Measurements from ENCODE around the gene HYDIN.
"Not testable (repeated sequence)": the region's sequence is repeated elsewhere in the genome, so short reads cannot be mapped to it uniquely, and the experiment has no call there.

HYDIN gene

GRCh38 chr16:71105881-71106280 is 124.6 kb downstream of the HYDIN start:
- DNase-seq (ENCODE audit: low read depth in 2 of 2) = not testable (repeated sequence)

GRCh38 chr16:71083573-71083972 is 146.9 kb downstream of the HYDIN start:
- H3K4me3 ChIP-seq (replicated peaks in 1 of 2; ENCODE audit: low read depth in 2 of 2, low read length in 2 of 2); DNase-seq (ENCODE audit: low read depth in 2 of 2): not testable (repeated sequence)

More at GRCh38 chr16:71105881-71106280, 124.6 kb downstream of the HYDIN start:
- not testable (repeated sequence) for H3K4me3 ChIP-seq (replicated peaks in 1 of 2; ENCODE audit: low read depth in 2 of 2, low read length in 2 of 2)

GRCh38 chr16:71080777-71081176 is 149.7 kb downstream of the HYDIN start:
- H3K4me3 ChIP-seq (replicated peaks in 1 of 2; ENCODE audit: low read depth in 2 of 2, low read length in 2 of 2); DNase-seq (ENCODE audit: low read depth in 2 of 2): not testable (repeated sequence)

GRCh38 chr16:71080262-71080661 is 150.3 kb downstream of the HYDIN start:
- H3K4me3 ChIP-seq (replicated peaks in 1 of 2; ENCODE audit: low read depth in 2 of 2, low read length in 2 of 2); DNase-seq (ENCODE audit: low read depth in 2 of 2): not testable (repeated sequence)

- H3K4me3 ChIP-seq (replicated peaks in 1 of 2; ENCODE audit: low read depth in 2 of 2, low read length in 2 of 2); DNase-seq (ENCODE audit: low read depth in 2 of 2): not testable (repeated sequence)
Observed at GRCh38 chr16:71070651-71071050, 159.9 kb downstream of the HYDIN start.

- not testable (repeated sequence) for DNase-seq (ENCODE audit: low read depth in 2 of 2); H3K4me3 ChIP-seq (replicated peaks in 1 of 2; ENCODE audit: low read depth in 2 of 2, low read length in 2 of 2)
Observed at GRCh38 chr16:71069842-71070241, 160.7 kb downstream of the HYDIN start.

- DNase-seq (ENCODE audit: low read depth in 2 of 2); H3K4me3 ChIP-seq (replicated peaks in 1 of 2; ENCODE audit: low read depth in 2 of 2, low read length in 2 of 2): not testable (repeated sequence)
Observed at GRCh38 chr16:71053897-71054609, 176.5 kb downstream of the HYDIN start.

GRCh38 chr16:71050307-71050706 is 180.2 kb downstream of the HYDIN start:
- not testable (repeated sequence) for H3K4me3 ChIP-seq (replicated peaks in 1 of 2; ENCODE audit: low read depth in 2 of 2, low read length in 2 of 2); DNase-seq (ENCODE audit: low read depth in 2 of 2)

- not testable (repeated sequence) for H3K4me3 ChIP-seq (replicated peaks in 1 of 2; ENCODE audit: low read depth in 2 of 2, low read length in 2 of 2); DNase-seq (ENCODE audit: low read depth in 2 of 2)
Observed at GRCh38 chr16:71039368-71040111, 191.0 kb downstream of the HYDIN start.

GRCh38 chr16:71038421-71038820 is 192.1 kb downstream of the HYDIN start:
- H3K4me3 ChIP-seq (replicated peaks in 1 of 2; ENCODE audit: low read depth in 2 of 2, low read length in 2 of 2); DNase-seq (ENCODE audit: low read depth in 2 of 2): not testable (repeated sequence)

GRCh38 chr16:71037987-71038386 is 192.5 kb downstream of the HYDIN start:
- H3K4me3 ChIP-seq (replicated peaks in 1 of 2; ENCODE audit: low read depth in 2 of 2, low read length in 2 of 2); DNase-seq (ENCODE audit: low read depth in 2 of 2): not testable (repeated sequence)

- not testable (repeated sequence) for DNase-seq (ENCODE audit: low read depth in 2 of 2); H3K4me3 ChIP-seq (replicated peaks in 1 of 2; ENCODE audit: low read depth in 2 of 2, low read length in 2 of 2)
Observed at GRCh38 chr16:71028032-71028727, 202.3 kb downstream of the HYDIN start.

GRCh38 chr16:71027511-71027910 is 203.0 kb downstream of the HYDIN start:
- not testable (repeated sequence) for H3K4me3 ChIP-seq (replicated peaks in 1 of 2; ENCODE audit: low read depth in 2 of 2, low read length in 2 of 2); DNase-seq (ENCODE audit: low read depth in 2 of 2)

- not testable (repeated sequence) for DNase-seq (ENCODE audit: low read depth in 2 of 2)
Observed at GRCh38 chr16:71023851-71024439, 206.6 kb downstream of the HYDIN start.

GRCh38 chr16:71021961-71022537 is 208.5 kb downstream of the HYDIN start:
- DNase-seq (ENCODE audit: low read depth in 2 of 2); H3K4me3 ChIP-seq (replicated peaks in 1 of 2; ENCODE audit: low read depth in 2 of 2, low read length in 2 of 2): not testable (repeated sequence)

More at GRCh38 chr16:71023851-71024439, 206.6 kb downstream of the HYDIN start:
- H3K4me3 ChIP-seq (replicated peaks in 1 of 2; ENCODE audit: low read depth in 2 of 2, low read length in 2 of 2) = not testable (repeated sequence)

GRCh38 chr16:71019067-71019682 is 211.3 kb downstream of the HYDIN start:
- not testable (repeated sequence) for DNase-seq (ENCODE audit: low read depth in 2 of 2); H3K4me3 ChIP-seq (replicated peaks in 1 of 2; ENCODE audit: low read depth in 2 of 2, low read length in 2 of 2)

- not testable (repeated sequence) for DNase-seq (ENCODE audit: low read depth in 2 of 2); H3K4me3 ChIP-seq (replicated peaks in 1 of 2; ENCODE audit: low read depth in 2 of 2, low read length in 2 of 2)
Observed at GRCh38 chr16:71015419-71015818, 215.1 kb downstream of the HYDIN start.

Measured in cardiac fibroblast (primary cell).